HepG2 (cell line): ENCODE measurements around the gene FBXO24. TPM values are rescaled to one million over a fixed set of nuclear protein-coding genes. Genes with fewer than 3 reads are reported as not detected.

Experiments used
- BHLHE40 ChIP-seq: IDR thresholded peaks from 2 replicates; pipeline ENCODE4 v1.6.1; 2011; ENCODE audit warnings: low read length, improper control_type of control experiment
- FOXA1 ChIP-seq, 2 experiments: fragments of 450-650 bp in 1 of 2; sonication (generic) in 1 of 2; formaldehyde crosslinking in 1 of 2; IDR thresholded peaks; 2 replicates each; pipeline versions ENCODE4 v1.4.0 to v1.6.1; 2016 to 2020; ENCODE audit warnings: missing genetic modification reagents in 1 of 2
- ISL2 ChIP-seq: sonication (generic); formaldehyde crosslinking; IDR thresholded peaks from 2 replicates; pipeline ENCODE4 v1.5.0; 2020; ENCODE audit warnings: missing genetic modification reagents
- MAFG ChIP-seq: sonication (generic); formaldehyde crosslinking; IDR thresholded peaks from 2 replicates; pipeline ENCODE4 v1.5.1; 2020; ENCODE audit warnings: mild to moderate bottlenecking, missing genetic modification reagents
- NFKB2 ChIP-seq: sonication (generic); formaldehyde crosslinking; IDR thresholded peaks from 2 replicates; pipeline ENCODE4 v1.4.0; 2020; ENCODE audit warnings: missing genetic modification reagents, borderline replicate concordance
- RFX1 ChIP-seq: fragments of 450-650 bp; IDR thresholded peaks from 2 replicates; pipeline ENCODE4 v1.6.1; 2017
- SMARCC2 ChIP-seq: fragments of 450-650 bp; IDR thresholded peaks from 2 replicates; pipeline ENCODE4 v1.6.1; 2017; ENCODE audit warnings: antibody characterized with exemption, mild to moderate bottlenecking
- ZMYM2 ChIP-seq: sonication (generic); formaldehyde crosslinking; IDR thresholded peaks from 2 replicates; pipeline ENCODE4 v1.8.0; 2022; ENCODE audit warnings: mild to moderate bottlenecking, missing genetic modification reagents
- ZNF343 ChIP-seq: sonication (generic); formaldehyde crosslinking; IDR thresholded peaks from 2 replicates; pipeline ENCODE4 v1.4.0; 2020; ENCODE audit warnings: mild to moderate bottlenecking, missing genetic modification reagents
- ZNF761 ChIP-seq: sonication (generic); formaldehyde crosslinking; conservative IDR thresholded peaks from 2 replicates; pipeline ENCODE4 v1.4.0; 2020; ENCODE audit warnings: mild to moderate bottlenecking, missing genetic modification reagents
- ZNF775 ChIP-seq: sonication (generic); formaldehyde crosslinking; IDR thresholded peaks from 2 replicates; pipeline ENCODE4 v1.4.0; 2020; ENCODE audit warnings: missing genetic modification reagents, mild to moderate bottlenecking, moderate library complexity, borderline replicate concordance
- ZSCAN22 ChIP-seq: sonication (generic); formaldehyde crosslinking; IDR thresholded peaks from 2 replicates; pipeline ENCODE4 v1.4.0; 2020; ENCODE audit warnings: mild to moderate bottlenecking, missing genetic modification reagents
- polyA plus RNA-seq, 8 experiments: library from polyadenylated mRNA; depleted of rRNA in 3 of 8; stranded (reverse) in 7 of 8; unstranded in 1 of 8; fragments of >200 nt; fragmentation: Illumina TruSeq in 4 of 8; extraction: Trizol in 4 of 8; gene quantifications; 2 replicates each; pipeline versions ENCODE4 v1.2.1 to v1.2.3, GENCODE V29; 2011 to 2016; ENCODE audit warnings: low read depth in 4 of 8, missing spikeins in 1 of 8, mixed read lengths in 1 of 8; ENCODE audit not compliant: insufficient read depth in 1 of 8
- total RNA-seq, 5 experiments: library from RNA; depleted of rRNA; stranded (reverse); fragments of >200 nt; fragmentation: Illumina TruSeq; extraction: Trizol; gene quantifications; 2 replicates each; pipeline ENCODE4 v1.2.3, GENCODE V29; 2016; ENCODE audit warnings: low read depth in 1 of 5
- TF ChIP-seq, protein P1 (sequence below): sonication (generic); formaldehyde crosslinking; conservative IDR thresholded peaks from 2 replicates; pipeline ENCODE4 v1.5.0; 2020; ENCODE audit warnings: missing genetic modification reagents
- TF ChIP-seq, protein P2 (sequence below): sonication (generic); formaldehyde crosslinking; IDR thresholded peaks from 2 replicates; pipeline ENCODE4 v1.5.0; 2020; ENCODE audit warnings: mild to moderate bottlenecking, missing genetic modification reagents, moderate library complexity
- TF ChIP-seq, protein P3 (sequence below): sonication (generic); formaldehyde crosslinking; IDR thresholded peaks from 2 replicates; pipeline ENCODE4 v1.4.0; 2020; ENCODE audit warnings: missing genetic modification reagents
- TF ChIP-seq, protein P4 (sequence below): sonication (generic); formaldehyde crosslinking; IDR thresholded peaks from 2 replicates; pipeline ENCODE4 v1.8.0; 2022; ENCODE audit warnings: mild to moderate bottlenecking, missing genetic modification reagents; ENCODE audit not compliant: insufficient replicate concordance
- TF ChIP-seq, protein P5 (sequence below): sonication (generic); formaldehyde crosslinking; IDR thresholded peaks from 2 replicates; pipeline ENCODE4 v1.4.0; 2020; ENCODE audit warnings: missing genetic modification reagents
- TF ChIP-seq, protein P6 (sequence below): IDR thresholded peaks from 2 replicates; pipeline ENCODE4 v1.6.1; 2016
- TF ChIP-seq, protein P7 (sequence below): sonication (generic); formaldehyde crosslinking; IDR thresholded peaks from 2 replicates; pipeline ENCODE4 v1.5.0; 2020; ENCODE audit warnings: missing genetic modification reagents

Gene FBXO24
- total and polyA plus RNA-seq, 2 of the 13 experiments (the other 11 are each of a cell fraction or from before 2014, with no cell fraction given) = 0.20 to 0.55 TPM

DNA sequence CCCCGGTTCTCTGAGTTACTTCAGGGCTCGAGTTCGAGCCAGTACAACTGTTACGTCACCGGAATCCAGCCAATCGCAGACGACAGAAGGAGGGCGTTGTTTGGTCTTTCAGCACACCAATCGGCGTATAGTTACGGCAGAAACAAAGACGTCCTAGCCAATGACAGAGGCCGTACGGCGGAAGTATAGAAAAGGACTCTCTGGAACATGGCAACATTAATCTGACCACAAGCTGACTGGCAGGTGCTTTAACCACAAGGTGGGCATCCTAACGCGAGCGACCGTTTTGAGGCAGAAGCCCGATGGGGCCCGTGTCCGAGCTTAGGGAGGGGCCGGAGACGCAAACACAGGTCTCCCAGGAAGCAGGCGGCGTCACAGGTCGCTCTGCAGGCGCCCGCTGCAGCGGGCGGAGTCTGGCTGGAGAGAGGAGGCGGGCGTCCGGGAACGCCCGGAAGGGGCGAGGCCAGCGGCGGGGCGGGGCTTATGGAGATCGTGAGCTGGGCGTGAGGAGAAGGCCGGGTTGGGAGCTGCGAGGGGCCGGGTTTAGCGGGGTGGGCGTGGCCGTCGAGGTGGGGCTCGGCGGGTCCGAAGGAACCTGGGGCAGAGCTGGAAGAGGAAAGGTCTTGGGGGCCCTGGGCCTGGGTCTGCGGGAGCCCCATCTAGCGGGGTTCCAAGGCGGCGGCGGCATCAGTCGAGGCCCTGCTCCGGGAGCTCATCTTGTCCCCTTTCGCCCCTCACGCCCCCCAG, 26.0 kb downstream of the FBXO24 start, which contains the start of gene MOSPD3 (continued):
- TF ChIP-seq, protein P1, sequence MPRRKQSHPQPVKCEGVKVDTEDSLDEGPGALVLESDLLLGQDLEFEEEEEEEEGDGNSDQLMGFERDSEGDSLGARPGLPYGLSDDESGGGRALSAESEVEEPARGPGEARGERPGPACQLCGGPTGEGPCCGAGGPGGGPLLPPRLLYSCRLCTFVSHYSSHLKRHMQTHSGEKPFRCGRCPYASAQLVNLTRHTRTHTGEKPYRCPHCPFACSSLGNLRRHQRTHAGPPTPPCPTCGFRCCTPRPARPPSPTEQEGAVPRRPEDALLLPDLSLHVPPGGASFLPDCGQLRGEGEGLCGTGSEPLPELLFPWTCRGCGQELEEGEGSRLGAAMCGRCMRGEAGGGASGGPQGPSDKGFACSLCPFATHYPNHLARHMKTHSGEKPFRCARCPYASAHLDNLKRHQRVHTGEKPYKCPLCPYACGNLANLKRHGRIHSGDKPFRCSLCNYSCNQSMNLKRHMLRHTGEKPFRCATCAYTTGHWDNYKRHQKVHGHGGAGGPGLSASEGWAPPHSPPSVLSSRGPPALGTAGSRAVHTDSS = no peak
- TF ChIP-seq MAFG (no peak), ISL2 (CRISPR knock-in tag) (no peak; the same call in 1 of the 2 replicates), RFX1 (no peak), FOXA1 (IDR thresholded peaks at IDR 0.05) (no peak), FOXA1 (CRISPR knock-in tag; IDR thresholded peaks at IDR 0.05) (no peak), ZNF343 (CRISPR knock-in tag) (no peak), ZNF761 (CRISPR knock-in tag) (no peak), ZSCAN22 (CRISPR knock-in tag) (no peak), ZMYM2 (CRISPR knock-in tag) (no peak), BHLHE40 (no peak), NFKB2 (CRISPR knock-in tag) (no peak), ZNF775 (CRISPR knock-in tag) (no peak), SMARCC2 (no peak)
- TF ChIP-seq, protein P2, sequence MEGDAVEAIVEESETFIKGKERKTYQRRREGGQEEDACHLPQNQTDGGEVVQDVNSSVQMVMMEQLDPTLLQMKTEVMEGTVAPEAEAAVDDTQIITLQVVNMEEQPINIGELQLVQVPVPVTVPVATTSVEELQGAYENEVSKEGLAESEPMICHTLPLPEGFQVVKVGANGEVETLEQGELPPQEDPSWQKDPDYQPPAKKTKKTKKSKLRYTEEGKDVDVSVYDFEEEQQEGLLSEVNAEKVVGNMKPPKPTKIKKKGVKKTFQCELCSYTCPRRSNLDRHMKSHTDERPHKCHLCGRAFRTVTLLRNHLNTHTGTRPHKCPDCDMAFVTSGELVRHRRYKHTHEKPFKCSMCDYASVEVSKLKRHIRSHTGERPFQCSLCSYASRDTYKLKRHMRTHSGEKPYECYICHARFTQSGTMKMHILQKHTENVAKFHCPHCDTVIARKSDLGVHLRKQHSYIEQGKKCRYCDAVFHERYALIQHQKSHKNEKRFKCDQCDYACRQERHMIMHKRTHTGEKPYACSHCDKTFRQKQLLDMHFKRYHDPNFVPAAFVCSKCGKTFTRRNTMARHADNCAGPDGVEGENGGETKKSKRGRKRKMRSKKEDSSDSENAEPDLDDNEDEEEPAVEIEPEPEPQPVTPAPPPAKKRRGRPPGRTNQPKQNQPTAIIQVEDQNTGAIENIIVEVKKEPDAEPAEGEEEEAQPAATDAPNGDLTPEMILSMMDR (CRISPR knock-in tag) = no peak
- TF ChIP-seq, protein P3, sequence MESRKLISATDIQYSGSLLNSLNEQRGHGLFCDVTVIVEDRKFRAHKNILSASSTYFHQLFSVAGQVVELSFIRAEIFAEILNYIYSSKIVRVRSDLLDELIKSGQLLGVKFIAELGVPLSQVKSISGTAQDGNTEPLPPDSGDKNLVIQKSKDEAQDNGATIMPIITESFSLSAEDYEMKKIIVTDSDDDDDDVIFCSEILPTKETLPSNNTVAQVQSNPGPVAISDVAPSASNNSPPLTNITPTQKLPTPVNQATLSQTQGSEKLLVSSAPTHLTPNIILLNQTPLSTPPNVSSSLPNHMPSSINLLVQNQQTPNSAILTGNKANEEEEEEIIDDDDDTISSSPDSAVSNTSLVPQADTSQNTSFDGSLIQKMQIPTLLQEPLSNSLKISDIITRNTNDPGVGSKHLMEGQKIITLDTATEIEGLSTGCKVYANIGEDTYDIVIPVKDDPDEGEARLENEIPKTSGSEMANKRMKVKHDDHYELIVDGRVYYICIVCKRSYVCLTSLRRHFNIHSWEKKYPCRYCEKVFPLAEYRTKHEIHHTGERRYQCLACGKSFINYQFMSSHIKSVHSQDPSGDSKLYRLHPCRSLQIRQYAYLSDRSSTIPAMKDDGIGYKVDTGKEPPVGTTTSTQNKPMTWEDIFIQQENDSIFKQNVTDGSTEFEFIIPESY (CRISPR knock-in tag) = no peak
- TF ChIP-seq, protein P4, sequence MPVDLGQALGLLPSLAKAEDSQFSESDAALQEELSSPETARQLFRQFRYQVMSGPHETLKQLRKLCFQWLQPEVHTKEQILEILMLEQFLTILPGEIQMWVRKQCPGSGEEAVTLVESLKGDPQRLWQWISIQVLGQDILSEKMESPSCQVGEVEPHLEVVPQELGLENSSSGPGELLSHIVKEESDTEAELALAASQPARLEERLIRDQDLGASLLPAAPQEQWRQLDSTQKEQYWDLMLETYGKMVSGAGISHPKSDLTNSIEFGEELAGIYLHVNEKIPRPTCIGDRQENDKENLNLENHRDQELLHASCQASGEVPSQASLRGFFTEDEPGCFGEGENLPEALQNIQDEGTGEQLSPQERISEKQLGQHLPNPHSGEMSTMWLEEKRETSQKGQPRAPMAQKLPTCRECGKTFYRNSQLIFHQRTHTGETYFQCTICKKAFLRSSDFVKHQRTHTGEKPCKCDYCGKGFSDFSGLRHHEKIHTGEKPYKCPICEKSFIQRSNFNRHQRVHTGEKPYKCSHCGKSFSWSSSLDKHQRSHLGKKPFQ (CRISPR knock-in tag) = no peak
- TF ChIP-seq, protein P5, sequence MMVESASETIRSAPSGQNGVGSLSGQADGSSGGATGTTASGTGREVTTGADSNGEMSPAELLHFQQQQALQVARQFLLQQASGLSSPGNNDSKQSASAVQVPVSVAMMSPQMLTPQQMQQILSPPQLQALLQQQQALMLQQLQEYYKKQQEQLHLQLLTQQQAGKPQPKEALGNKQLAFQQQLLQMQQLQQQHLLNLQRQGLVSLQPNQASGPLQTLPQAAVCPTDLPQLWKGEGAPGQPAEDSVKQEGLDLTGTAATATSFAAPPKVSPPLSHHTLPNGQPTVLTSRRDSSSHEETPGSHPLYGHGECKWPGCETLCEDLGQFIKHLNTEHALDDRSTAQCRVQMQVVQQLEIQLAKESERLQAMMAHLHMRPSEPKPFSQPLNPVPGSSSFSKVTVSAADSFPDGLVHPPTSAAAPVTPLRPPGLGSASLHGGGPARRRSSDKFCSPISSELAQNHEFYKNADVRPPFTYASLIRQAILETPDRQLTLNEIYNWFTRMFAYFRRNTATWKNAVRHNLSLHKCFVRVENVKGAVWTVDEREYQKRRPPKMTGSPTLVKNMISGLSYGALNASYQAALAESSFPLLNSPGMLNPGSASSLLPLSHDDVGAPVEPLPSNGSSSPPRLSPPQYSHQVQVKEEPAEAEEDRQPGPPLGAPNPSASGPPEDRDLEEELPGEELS = no peak
- TF ChIP-seq, protein P6, sequence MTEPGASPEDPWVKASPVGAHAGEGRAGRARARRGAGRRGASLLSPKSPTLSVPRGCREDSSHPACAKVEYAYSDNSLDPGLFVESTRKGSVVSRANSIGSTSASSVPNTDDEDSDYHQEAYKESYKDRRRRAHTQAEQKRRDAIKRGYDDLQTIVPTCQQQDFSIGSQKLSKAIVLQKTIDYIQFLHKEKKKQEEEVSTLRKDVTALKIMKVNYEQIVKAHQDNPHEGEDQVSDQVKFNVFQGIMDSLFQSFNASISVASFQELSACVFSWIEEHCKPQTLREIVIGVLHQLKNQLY (CRISPR knock-in tag) = no peak
- TF ChIP-seq, protein P7, sequence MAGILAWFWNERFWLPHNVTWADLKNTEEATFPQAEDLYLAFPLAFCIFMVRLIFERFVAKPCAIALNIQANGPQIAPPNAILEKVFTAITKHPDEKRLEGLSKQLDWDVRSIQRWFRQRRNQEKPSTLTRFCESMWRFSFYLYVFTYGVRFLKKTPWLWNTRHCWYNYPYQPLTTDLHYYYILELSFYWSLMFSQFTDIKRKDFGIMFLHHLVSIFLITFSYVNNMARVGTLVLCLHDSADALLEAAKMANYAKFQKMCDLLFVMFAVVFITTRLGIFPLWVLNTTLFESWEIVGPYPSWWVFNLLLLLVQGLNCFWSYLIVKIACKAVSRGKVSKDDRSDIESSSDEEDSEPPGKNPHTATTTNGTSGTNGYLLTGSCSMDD (CRISPR knock-in tag) = no peak
